ENCODE results near the gene NPM3.

The NPM3 gene

DNA sequence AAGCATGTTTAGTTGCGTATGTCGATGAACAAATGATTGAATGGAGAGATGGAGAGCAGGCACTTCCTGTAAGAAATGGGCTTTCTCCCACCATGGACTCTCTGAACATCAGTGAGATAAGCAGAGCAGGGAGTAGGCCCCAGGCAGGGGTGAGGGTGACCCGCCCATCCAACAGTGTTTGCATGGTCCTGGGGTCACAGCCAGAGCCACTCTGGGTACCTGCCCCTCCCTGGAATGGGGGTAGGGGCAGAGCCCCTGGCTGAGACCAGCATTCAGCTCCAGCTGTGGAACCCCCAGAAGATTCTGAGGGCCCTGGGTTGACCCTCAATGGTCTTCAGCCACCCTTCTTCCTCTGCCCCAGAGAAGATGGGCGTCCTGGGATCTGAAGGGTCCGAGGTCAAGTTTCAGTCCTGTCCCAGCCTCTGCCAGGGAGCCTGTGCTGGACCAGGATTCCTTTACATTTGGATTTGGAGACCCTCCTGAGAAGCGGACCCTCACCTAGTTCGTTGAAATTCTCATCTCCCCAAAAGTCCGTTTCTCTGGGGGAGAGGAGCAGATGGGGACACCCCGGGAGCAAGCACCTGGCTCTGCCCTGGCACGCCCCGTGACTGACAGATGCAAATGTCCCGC lies 5.0 kb downstream of the NPM3 start:
- Histone ChIP-seq H3K79me2 (ENCODE audit: low read length) (peaks cover 17% of the 10 kb centered on the region), H2AFZ (ENCODE audit: low read depth, low read length) (no peak overlapping the region), H3K9me3 (ENCODE audit: insufficient read depth, low read length) (no peaks in the 10 kb centered on the region), H3K27me3 (ENCODE audit: low read depth, low read length) (no peaks in the 10 kb centered on the region), H3K4me3 (ENCODE audit: low read length) (peak overlapping the region; percentile 71), H3K9ac (ENCODE audit: low read length) (no peak overlapping the region), H4K20me1 (ENCODE audit: insufficient read depth, low read length) (0 out of 2 replicates have a peak, but pooled peaks cover 3% of the 10 kb centered on the region), H3K4me2 (ENCODE audit: low read length) (peak overlapping the region; percentile 91), H3K27ac (ENCODE audit: low read length) (no peak overlapping the region), H3K4me1 (ENCODE audit: low read length) (peaks cover 36% of the 10 kb centered on the region), H3K36me3 (replicated peaks; ENCODE audit: low read depth, low read length) (no peaks in the 10 kb centered on the region)
- TF ChIP-seq EZH2phosphoT487 (IDR thresholded peaks at IDR 0.05; ENCODE audit: low read depth), result no peak
- TF ChIP-seq CTCF (IDR thresholded peaks at IDR 0.05; ENCODE audit: low read depth, low read length), result no peak

DNA sequence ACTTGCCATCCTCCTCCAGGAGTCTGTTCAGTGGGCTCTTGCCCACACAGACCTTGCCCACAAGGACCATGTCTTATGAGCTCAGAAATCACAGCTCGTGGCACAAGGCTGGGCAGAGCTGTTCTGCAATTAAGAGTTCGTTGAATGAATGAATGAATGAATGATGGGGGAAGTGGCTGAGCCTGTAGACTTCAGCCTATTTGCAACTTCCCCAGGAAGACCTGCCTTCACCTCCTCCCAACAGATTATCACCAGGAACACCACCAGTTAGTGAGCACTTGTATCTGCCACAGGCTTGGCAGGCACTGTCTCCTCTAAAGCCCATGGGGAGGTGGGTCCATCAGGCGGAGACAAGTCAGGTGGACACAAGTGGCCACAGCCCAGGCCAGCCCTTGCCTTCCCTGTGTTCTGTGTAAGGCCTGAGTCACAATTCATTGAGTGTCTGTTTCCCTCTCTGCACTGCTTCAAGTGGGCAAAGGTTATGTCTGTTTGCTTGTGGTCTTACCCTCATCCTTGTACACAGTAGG lies 5.6 kb downstream of the NPM3 start:
- Histone ChIP-seq H3K79me2 (ENCODE audit: low read length) (peaks cover 12% of the 10 kb centered on the region), H2AFZ (ENCODE audit: low read depth, low read length) (no peak overlapping the region), H3K27me3 (ENCODE audit: low read depth, low read length) (no peaks in the 10 kb centered on the region), H3K36me3 (replicated peaks; ENCODE audit: low read depth, low read length) (no peaks in the 10 kb centered on the region), H3K4me2 (ENCODE audit: low read length) (no peak overlapping the region), H3K9me3 (ENCODE audit: insufficient read depth, low read length) (no peaks in the 10 kb centered on the region), H3K4me1 (ENCODE audit: low read length) (peaks cover 36% of the 10 kb centered on the region), H4K20me1 (ENCODE audit: insufficient read depth, low read length) (0 out of 2 replicates have a peak, but pooled peaks cover 3% of the 10 kb centered on the region), H3K27ac (ENCODE audit: low read length) (no peak overlapping the region), H3K4me3 (ENCODE audit: low read length) (no peak overlapping the region), H3K9ac (ENCODE audit: low read length) (no peak overlapping the region)
- TF ChIP-seq EZH2phosphoT487 (IDR thresholded peaks at IDR 0.05; ENCODE audit: low read depth) (no peak), CTCF (IDR thresholded peaks at IDR 0.05; ENCODE audit: low read depth, low read length) (no peak)

- no peaks in the 10 kb centered on the region for H3K79me2 ChIP-seq (ENCODE audit: low read length)
- TF ChIP-seq EZH2phosphoT487 (IDR thresholded peaks at IDR 0.05; ENCODE audit: low read depth) (no peak), CTCF (IDR thresholded peaks at IDR 0.05; ENCODE audit: low read depth, low read length) (no peak)
- H3K9ac ChIP-seq (ENCODE audit: low read length), result no peak overlapping the region
- no peaks in the 10 kb centered on the region for H3K27me3 ChIP-seq (ENCODE audit: low read depth, low read length)
- H3K4me2 ChIP-seq (ENCODE audit: low read length), result no peak overlapping the region
- H3K4me1 ChIP-seq (ENCODE audit: low read length), result peaks cover 27% of the 10 kb centered on the region
- H3K36me3 ChIP-seq (replicated peaks; ENCODE audit: low read depth, low read length), result no peaks in the 10 kb centered on the region
- no peaks in the 10 kb centered on the region for H3K9me3 ChIP-seq (ENCODE audit: insufficient read depth, low read length)
- H2AFZ ChIP-seq (ENCODE audit: low read depth, low read length), result no peak overlapping the region
- no peak overlapping the region for H3K27ac ChIP-seq (ENCODE audit: low read length)
- H4K20me1 ChIP-seq (ENCODE audit: insufficient read depth, low read length), result 0 out of 2 replicates have a peak, but pooled peaks cover 3% of the 10 kb centered on the region
- no peak overlapping the region for H3K4me3 ChIP-seq (ENCODE audit: low read length)
These were observed 7.0 kb downstream of the NPM3 start for GRCh38 chr10:101776161-101776817.

Measured in OCI-LY3 (cell line).